Mammary epithelial cell (primary cell): ENCODE measurements around the gene CD109.

Source experiments
- CTCF ChIP-seq, 2 donors: IDR thresholded peaks in 1 of 2; conservative IDR thresholded peaks in 1 of 2; 2 replicates each; pipeline ENCODE4 v1.5.1; 2011 to 2012; ENCODE audit warnings: inconsistent platforms in 2 of 2, low read length in 2 of 2, mild to moderate bottlenecking in 2 of 2, control low read depth in 1 of 2, low read depth in 1 of 2; ENCODE audit not compliant: insufficient read depth in 1 of 2; ENCODE audit errors: extremely low read depth in 1 of 2
- EZH2 ChIP-seq: IDR thresholded peaks from 2 replicates; pipeline ENCODE4 v1.6.1; 2012; ENCODE audit warnings: low read length, inconsistent platforms, borderline replicate concordance

DNA sequence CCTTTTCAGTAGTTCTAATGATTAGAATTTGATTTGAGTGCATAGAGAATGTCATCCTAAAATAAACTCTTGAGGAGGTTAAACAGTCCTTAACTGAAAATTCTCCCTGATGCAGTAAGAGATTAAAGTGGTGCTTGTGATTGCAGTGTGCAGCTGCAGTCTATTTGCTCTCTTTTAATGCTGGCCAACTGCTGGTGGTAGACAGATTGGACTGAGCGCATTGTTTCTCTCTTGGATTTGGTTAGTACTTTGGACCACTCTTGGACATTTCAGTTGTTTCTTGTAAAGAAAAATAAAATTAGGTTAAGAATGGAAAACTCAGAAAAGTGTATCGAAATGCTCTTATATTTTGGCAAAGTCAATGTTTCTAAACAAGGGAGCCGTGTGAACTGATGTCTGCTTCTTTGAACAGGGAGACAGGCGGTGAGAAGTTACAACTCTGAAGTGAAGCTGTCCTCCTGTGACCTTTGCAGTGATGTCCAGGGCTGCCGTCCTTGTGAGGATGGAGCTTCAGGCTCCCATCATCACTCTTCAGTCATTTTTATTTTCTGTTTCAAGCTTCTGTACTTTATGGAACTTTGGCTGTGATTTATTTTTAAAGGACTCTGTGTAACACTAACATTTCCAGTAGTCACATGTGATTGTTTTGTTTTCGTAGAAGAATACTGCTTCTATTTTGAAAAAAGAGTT is 127.2 kb downstream of the CD109 start:
- TF ChIP-seq CTCF (conservative IDR thresholded peaks at IDR 0.05 in 1 of 2, IDR thresholded peaks at IDR 0.05 in 1 of 2; ENCODE audit: extremely low read depth in 1 of 2, insufficient read depth in 1 of 2, low read depth in 1 of 2, low read length in 2 of 2) (no peak), EZH2 (no peak)
